DND-41 (cell line): ENCODE measurements around the gene TBC1D10A.

ENCODE experiments used
- EZH2 ChIP-seq: IDR thresholded peaks from 3 replicates; pipeline ENCODE4 v1.6.1; 2012; ENCODE audit warnings: borderline replicate concordance, low read depth, mild to moderate bottlenecking, moderate library complexity, low read length, inconsistent platforms; ENCODE audit not compliant: severe bottlenecking
- TF ChIP-seq, protein P1 (sequence below): IDR thresholded peaks from 2 replicates; pipeline ENCODE4 v1.5.1; 2012; ENCODE audit warnings: borderline replicate concordance, low read length, moderate library complexity, mild to moderate bottlenecking; ENCODE audit not compliant: poor library complexity, severe bottlenecking; ENCODE audit errors: extremely low read depth

DNA sequence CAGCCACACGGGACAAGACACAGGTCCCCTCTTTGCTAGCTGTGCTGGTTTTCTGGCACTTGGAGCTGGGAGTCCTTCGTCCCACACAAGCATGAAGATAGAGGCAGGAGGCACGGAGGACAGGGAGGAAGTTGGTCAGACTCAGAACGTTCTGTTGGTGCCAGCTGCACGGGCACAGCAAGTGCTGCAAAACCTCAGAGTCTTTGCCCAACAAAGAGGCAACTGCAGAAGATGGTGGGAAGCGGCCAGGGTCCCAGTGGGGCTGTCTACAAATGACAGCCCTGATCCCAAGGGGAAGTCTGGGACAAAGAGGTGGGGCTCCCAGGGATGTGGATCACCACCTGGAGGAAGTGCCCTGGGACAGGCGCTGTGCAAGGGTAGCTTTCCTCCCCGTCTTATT is 50.7 kb downstream of the TBC1D10A start:
- TF ChIP-seq, protein P1, sequence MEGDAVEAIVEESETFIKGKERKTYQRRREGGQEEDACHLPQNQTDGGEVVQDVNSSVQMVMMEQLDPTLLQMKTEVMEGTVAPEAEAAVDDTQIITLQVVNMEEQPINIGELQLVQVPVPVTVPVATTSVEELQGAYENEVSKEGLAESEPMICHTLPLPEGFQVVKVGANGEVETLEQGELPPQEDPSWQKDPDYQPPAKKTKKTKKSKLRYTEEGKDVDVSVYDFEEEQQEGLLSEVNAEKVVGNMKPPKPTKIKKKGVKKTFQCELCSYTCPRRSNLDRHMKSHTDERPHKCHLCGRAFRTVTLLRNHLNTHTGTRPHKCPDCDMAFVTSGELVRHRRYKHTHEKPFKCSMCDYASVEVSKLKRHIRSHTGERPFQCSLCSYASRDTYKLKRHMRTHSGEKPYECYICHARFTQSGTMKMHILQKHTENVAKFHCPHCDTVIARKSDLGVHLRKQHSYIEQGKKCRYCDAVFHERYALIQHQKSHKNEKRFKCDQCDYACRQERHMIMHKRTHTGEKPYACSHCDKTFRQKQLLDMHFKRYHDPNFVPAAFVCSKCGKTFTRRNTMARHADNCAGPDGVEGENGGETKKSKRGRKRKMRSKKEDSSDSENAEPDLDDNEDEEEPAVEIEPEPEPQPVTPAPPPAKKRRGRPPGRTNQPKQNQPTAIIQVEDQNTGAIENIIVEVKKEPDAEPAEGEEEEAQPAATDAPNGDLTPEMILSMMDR = no peak
- TF ChIP-seq EZH2 = no peak
